SK-N-SH (cell line): Measurements from ENCODE around the gene PLG. TPM values are rescaled to one million over a fixed set of nuclear protein-coding genes. Genes with fewer than 3 reads are reported as not detected.
"Not testable (repeated sequence)": the region's sequence is repeated elsewhere in the genome, so short reads cannot be mapped to it uniquely, and the experiment has no call there.

Source experiments
- CTCF ChIA-PET: fragments of 300-600, 350-600 bp; formaldehyde crosslinking; extraction: SDS; loops from one replicate; lab custom pipeline; 2021; lab: Yijun Ruan, JAX
- POLR2A ChIA-PET: fragments of 350-600 bp; sonication (Branson Sonifier 250); formaldehyde crosslinking; extraction: SDS; loops from one replicate; lab custom pipeline; 2020; ENCODE audit warnings: antibody characterized with exemption, inconsistent platforms; lab: Yijun Ruan, JAX
- DNase-seq: peaks from one replicate; pipeline ENCODE4 v3.0.0; 2012
- H2AFZ ChIP-seq: fragments of 200-600 bp; sonication (generic); 2 replicates; pipeline ENCODE4 v1.8.1; 2016; ENCODE audit warnings: antibody characterized with exemption, mild to moderate bottlenecking, low read depth
- H3F3A ChIP-seq: fragments of 200-600 bp; sonication (generic); replicated peaks from 2 replicates; pipeline ENCODE3; 2016; ENCODE audit warnings: antibody characterized with exemption, mild to moderate bottlenecking; ENCODE audit not compliant: insufficient read depth
- H3K27ac ChIP-seq, 2 experiments: fragments of 200-500 bp in 1 of 2; fragments of 200-600 bp in 1 of 2; sonication (Bioruptor generic) in 1 of 2; sonication (generic), shearing (Covaris generic) in 1 of 2; 2 replicates each; pipeline versions ENCODE4 v1.5.1 to v1.6.1; 2014 to 2016; ENCODE audit warnings: low read depth in 2 of 2, inconsistent platforms in 1 of 2, low read length in 1 of 2, mild to moderate bottlenecking in 1 of 2, mixed read lengths in 1 of 2
- H3K27me3 ChIP-seq: fragments of 200-600 bp; sonication (generic), shearing (Covaris generic); 2 replicates; pipeline ENCODE4 v1.6.1; 2016; ENCODE audit warnings: mixed run types; ENCODE audit not compliant: insufficient read depth
- H3K36me3 ChIP-seq, 2 experiments: fragments of 200-500 bp in 1 of 2; fragments of 200-600 bp in 1 of 2; sonication (Bioruptor generic) in 1 of 2; sonication (generic) in 1 of 2; replicated peaks in 1 of 2; 2 replicates each; pipeline versions ENCODE3 to v1.5.1; 2014 to 2016; ENCODE audit warnings: low read length in 1 of 2, mild to moderate bottlenecking in 1 of 2; ENCODE audit not compliant: insufficient read depth in 2 of 2, control insufficient read depth in 1 of 2
- H3K4me1 ChIP-seq, 2 experiments: fragments of 200-500 bp in 1 of 2; fragments of 200-600 bp in 1 of 2; sonication (Bioruptor generic) in 1 of 2; sonication (generic), shearing (Covaris generic) in 1 of 2; 2 replicates each; pipeline versions ENCODE4 v1.5.1 to v1.6.1; 2014 to 2016; ENCODE audit warnings: low read depth in 1 of 2, low read length in 1 of 2, mixed run types in 1 of 2; ENCODE audit not compliant: insufficient read depth in 2 of 2, control insufficient read depth in 1 of 2
- H3K4me2 ChIP-seq: fragments of 200-600 bp; sonication (generic), shearing (Covaris generic); 2 replicates; pipeline ENCODE4 v1.6.1; 2017; ENCODE audit warnings: mixed run types
- H3K4me3 ChIP-seq, 2 experiments: fragments of 200-500 bp in 1 of 2; fragments of 200-600 bp in 1 of 2; sonication (Bioruptor generic) in 1 of 2; sonication (generic), shearing (Covaris generic) in 1 of 2; 2 replicates each; pipeline versions ENCODE4 v1.5.1 to v1.8.1; 2014 to 2016; ENCODE audit warnings: low read depth in 2 of 2, inconsistent platforms in 1 of 2, low read length in 1 of 2, mild to moderate bottlenecking in 1 of 2, mixed read lengths in 1 of 2, moderate library complexity in 1 of 2
- H3K79me2 ChIP-seq: fragments of 200-600 bp; sonication (generic); 2 replicates; pipeline ENCODE4 v1.8.1; 2017; ENCODE audit warnings: mild to moderate bottlenecking; ENCODE audit not compliant: insufficient read depth
- H3K9ac ChIP-seq: fragments of 200-600 bp; sonication (generic); 2 replicates; pipeline ENCODE4 v1.6.1; 2017; ENCODE audit warnings: mixed run types
- H3K9me2 ChIP-seq: fragments of 200-600 bp; sonication (generic); 2 replicates; pipeline ENCODE4 v1.6.1; 2017; ENCODE audit warnings: mixed run types
- H3K9me3 ChIP-seq: fragments of 200-600 bp; sonication (generic); 2 replicates; pipeline ENCODE4 v1.6.1; 2017; ENCODE audit warnings: mixed run types, mild to moderate bottlenecking, moderate library complexity
- H4K20me1 ChIP-seq: fragments of 200-600 bp; sonication (generic); 2 replicates; pipeline ENCODE4 v1.6.1; 2017; ENCODE audit warnings: mild to moderate bottlenecking, mixed run types; ENCODE audit not compliant: insufficient read depth
- CHD2 ChIP-seq: fragments of 150-350 bp; IDR thresholded peaks from 2 replicates; pipeline ENCODE4 v1.6.1; 2018; ENCODE audit warnings: low read length; ENCODE audit not compliant: partially characterized antibody
- ELF1 ChIP-seq: IDR thresholded peaks from 2 replicates; pipeline ENCODE4 v1.4.0; 2012
- FOXM1 ChIP-seq: IDR thresholded peaks from 2 replicates; pipeline ENCODE4 v1.4.0; 2012; ENCODE audit warnings: low read depth, mild to moderate bottlenecking
- NRF1 ChIP-seq: IDR thresholded peaks from 2 replicates; pipeline ENCODE4 v1.6.1; 2012; ENCODE audit warnings: low read depth, mild to moderate bottlenecking, low read length
- POLR2AphosphoS5 ChIP-seq: IDR thresholded peaks from 2 replicates; pipeline ENCODE4 v1.6.1; 2012; ENCODE audit warnings: low read depth, low read length
- SIN3A ChIP-seq: IDR thresholded peaks from 2 replicates; pipeline ENCODE4 v1.6.1; 2012; ENCODE audit warnings: low read depth, mild to moderate bottlenecking, low read length, moderate library complexity, borderline replicate concordance
- YY1 ChIP-seq: IDR thresholded peaks from 2 replicates; pipeline ENCODE4 v1.4.0; 2012; ENCODE audit warnings: low read depth, mild to moderate bottlenecking
- WGBS: methylation state at CpG from one replicate; pipeline ENCODE4 v1.1.6; 2017; ENCODE audit warnings: low lambda C conversion rate; 5-methylcytosine and 5-hydroxymethylcytosine counted together
- polyA plus RNA-seq, 3 experiments: library from polyadenylated mRNA; depleted of rRNA; stranded (reverse); fragments of >200 nt; gene quantifications; 2 replicates each; pipeline ENCODE4 v1.2.3, GENCODE V29; 2012
- TF ChIP-seq, protein P1 (sequence below): fragments of 200-600 bp; sonication (generic); IDR thresholded peaks from 2 replicates; pipeline ENCODE4 v1.6.1; 2017; ENCODE audit warnings: antibody characterized with exemption, mild to moderate bottlenecking, moderate library complexity

Gene PLG
- polyA plus RNA-seq, 1 of the 3 experiments (the other 2 are of a cell fraction): not detected

DNA sequence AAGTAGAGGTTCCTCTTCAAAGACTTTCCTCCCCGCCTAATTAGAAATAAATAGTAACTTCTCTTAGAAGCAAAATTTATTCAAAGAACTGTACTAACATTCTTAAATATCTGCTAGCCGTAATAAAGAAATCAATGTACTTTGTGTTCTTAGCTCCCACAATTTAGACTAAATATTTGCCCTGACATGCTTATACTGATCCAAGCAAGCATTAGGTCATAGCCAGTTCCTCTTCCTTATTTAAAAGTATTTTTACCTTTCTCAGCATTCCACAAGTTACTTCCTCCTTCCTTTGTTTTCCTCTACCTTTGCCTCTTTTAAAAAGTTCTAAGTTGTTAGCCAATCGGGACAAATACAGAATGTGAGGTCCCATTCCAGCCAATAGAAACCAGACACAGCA lies 86.1 kb downstream of the PLG start:
- H3K27me3 ChIP-seq, POLR2A ChIA-PET, CTCF ChIA-PET, H3F3A ChIP-seq, H3K4me3 ChIP-seq, DNase-seq, H3K4me1 ChIP-seq, H3K9me3 ChIP-seq, H3K27ac ChIP-seq, H3K4me2 ChIP-seq, H2AFZ ChIP-seq, H3K36me3 ChIP-seq, H3K9me2 ChIP-seq, H4K20me1 ChIP-seq, H3K79me2 ChIP-seq, H3K9ac ChIP-seq: not testable (repeated sequence)
- WGBS: 16% methylated on average over 3 of the region's 3 CpGs

DNA sequence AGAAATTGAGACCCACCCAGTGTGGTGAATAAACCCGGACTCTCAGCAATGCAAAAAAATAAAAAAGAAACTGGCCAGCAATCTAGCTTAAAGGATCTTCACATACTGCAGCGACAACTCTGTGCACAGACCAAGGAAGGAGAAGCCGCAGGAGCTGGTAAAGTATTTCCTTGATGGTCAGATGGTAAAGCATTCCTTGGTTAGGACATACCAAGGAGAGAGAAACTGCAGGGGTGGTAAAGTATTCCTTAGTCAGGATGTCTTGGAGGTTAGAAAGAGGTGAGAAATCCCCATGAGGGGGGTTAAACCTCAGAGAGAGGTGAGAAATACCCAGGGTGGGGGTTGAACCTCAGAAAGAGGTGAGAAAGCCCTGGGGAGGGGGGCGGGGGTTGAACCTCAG lies 86.8 kb downstream of the PLG start:
- no peak overlapping the region for H3K27ac ChIP-seq
- no peaks in the 10 kb centered on the region for H3K79me2 ChIP-seq
- H4K20me1 ChIP-seq: no peaks in the 10 kb centered on the region
- no peaks in the 10 kb centered on the region for H3F3A ChIP-seq
- H2AFZ ChIP-seq: no peak overlapping the region
- H3K4me3 ChIP-seq: no peak overlapping the region
- TF ChIP-seq POLR2AphosphoS5: no peak
- TF ChIP-seq, protein P1, sequence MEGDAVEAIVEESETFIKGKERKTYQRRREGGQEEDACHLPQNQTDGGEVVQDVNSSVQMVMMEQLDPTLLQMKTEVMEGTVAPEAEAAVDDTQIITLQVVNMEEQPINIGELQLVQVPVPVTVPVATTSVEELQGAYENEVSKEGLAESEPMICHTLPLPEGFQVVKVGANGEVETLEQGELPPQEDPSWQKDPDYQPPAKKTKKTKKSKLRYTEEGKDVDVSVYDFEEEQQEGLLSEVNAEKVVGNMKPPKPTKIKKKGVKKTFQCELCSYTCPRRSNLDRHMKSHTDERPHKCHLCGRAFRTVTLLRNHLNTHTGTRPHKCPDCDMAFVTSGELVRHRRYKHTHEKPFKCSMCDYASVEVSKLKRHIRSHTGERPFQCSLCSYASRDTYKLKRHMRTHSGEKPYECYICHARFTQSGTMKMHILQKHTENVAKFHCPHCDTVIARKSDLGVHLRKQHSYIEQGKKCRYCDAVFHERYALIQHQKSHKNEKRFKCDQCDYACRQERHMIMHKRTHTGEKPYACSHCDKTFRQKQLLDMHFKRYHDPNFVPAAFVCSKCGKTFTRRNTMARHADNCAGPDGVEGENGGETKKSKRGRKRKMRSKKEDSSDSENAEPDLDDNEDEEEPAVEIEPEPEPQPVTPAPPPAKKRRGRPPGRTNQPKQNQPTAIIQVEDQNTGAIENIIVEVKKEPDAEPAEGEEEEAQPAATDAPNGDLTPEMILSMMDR: no peak
- no peak for TF ChIP-seq SIN3A
- TF ChIP-seq, all 33 proteins: peak for 0
- Histone ChIP-seq H3K36me3 (no peaks in the 10 kb centered on the region), H3K27me3 (no peaks in the 10 kb centered on the region; the same call in 1 of the 2 replicates), H3K9ac (no peak overlapping the region), H3K9me3 (no peaks in the 10 kb centered on the region), H3K4me2 (no peak overlapping the region), H3K9me2 (no peaks in the 10 kb centered on the region), H3K4me1 (no peaks in the 10 kb centered on the region)
- no peak for DNase-seq
- ChIA-PET CTCF (no interaction called here), POLR2A (no interaction called here)
- WGBS: 38% methylated on average over 4 of the region's 4 CpGs

DNA sequence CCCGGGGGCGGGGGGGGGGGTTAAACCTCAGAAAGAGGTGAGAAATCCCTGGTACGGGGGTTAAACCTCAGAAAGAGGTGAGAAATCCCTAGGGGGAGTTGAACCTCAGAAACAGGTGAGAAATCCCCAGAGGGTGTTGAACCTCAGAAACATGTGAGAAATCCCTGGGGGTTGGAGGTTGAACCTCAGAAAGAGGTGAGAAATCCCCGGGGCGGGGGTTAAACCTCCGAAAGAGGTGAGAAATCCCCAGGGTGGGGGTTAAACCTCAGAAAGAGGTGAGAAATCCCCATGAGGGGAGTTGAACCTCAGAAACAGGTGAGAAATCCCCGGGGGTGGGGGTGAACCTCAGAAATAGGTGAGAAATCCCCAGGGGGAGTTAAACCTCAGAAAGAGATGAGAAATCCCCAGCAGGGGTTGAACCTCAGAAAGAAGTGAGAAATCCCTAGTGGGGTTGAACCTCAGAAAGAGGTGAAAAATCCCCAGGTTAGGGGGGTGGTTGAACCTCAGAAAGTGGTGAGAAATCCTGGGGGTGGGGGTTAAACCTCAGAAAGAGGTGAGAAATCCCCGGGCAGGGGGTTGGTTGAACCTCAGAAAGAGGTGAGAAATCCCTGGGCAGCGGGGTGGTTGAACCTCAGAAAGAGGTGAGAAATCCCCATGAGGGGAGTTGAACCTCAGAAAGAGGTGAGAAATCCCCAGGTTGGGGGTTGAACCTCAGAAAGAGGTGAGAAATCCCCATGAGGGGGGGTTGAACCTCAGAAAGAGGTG lies 87.4 kb downstream of the PLG start:
- Histone ChIP-seq H3K79me2 (no peaks in the 10 kb centered on the region), H3K9me2 (no peaks in the 10 kb centered on the region), H3K9me3 (no peaks in the 10 kb centered on the region), H3K9ac (no peak overlapping the region), H4K20me1 (no peaks in the 10 kb centered on the region), H3K4me3 (no peak overlapping the region), H3K36me3 (no peaks in the 10 kb centered on the region), H3K4me2 (no peak overlapping the region), H2AFZ (no peak overlapping the region), H3K4me1 (no peaks in the 10 kb centered on the region), H3K27me3 (no peaks in the 10 kb centered on the region; the same call in 1 of the 2 replicates), H3F3A (no peaks in the 10 kb centered on the region), H3K27ac (no peak overlapping the region)
- TF ChIP-seq YY1: no peak
- TF ChIP-seq FOXM1: no peak
- no peak for TF ChIP-seq NRF1
- no peak for TF ChIP-seq ELF1
- TF ChIP-seq CHD2: no peak
- no peak for TF ChIP-seq POLR2AphosphoS5
- no peak for DNase-seq
- ChIA-PET POLR2A (no interaction called here), CTCF (no interaction called here)
- WGBS: 21% methylated on average over 9 of the region's 9 CpGs
